Uterus (tissue), 2 donors: ENCODE results near the gene PTDSS2.

Experiments used
- CTCF ChIP-seq, 4 experiments: fragments of 200-600 bp in 2 of 4; fragments of 450-650 bp in 2 of 4; sonication (generic) in 2 of 4; IDR thresholded peaks; one replicate each; pipeline ENCODE4 v1.5.1; 2016 to 2019; ENCODE audit warnings: antibody characterized with exemption in 4 of 4, mild to moderate bottlenecking in 2 of 4, moderate library complexity in 1 of 4
- POLR2A ChIP-seq, 2 donors: fragments of 450-650 bp; IDR thresholded peaks; one replicate each; pipeline ENCODE4 v1.6.1; 2016; ENCODE audit warnings: antibody characterized with exemption in 2 of 2, mild to moderate bottlenecking in 1 of 2, moderate library complexity in 1 of 2

GRCh38 chr11:531919-532526 lies 81.9 kb downstream of the PTDSS2 start:
- no peak for TF ChIP-seq CTCF (IDR thresholded peaks at IDR 0.05)
- no peak for TF ChIP-seq POLR2A (IDR thresholded peaks at IDR 0.05)
